HG02870 (cell line): ENCODE measurements around the gene ANKK1.
A peak's percentile ranks its signal among the peaks of the same experiment; 100 is the strongest.

Source experiments
- ATAC-seq: cut with Tn5 transposase; IDR thresholded peaks from one replicate; pipeline ENCODE4 v1.9.1; 2021; ENCODE audit warnings: mild to moderate bottlenecking, moderate library complexity; ENCODE audit not compliant: unreplicated experiment

ANKK1 gene

GRCh38 chr11:113387605-113388211 is at the start of gene ANKK1:
Gene ANKK1, plus strand, starts transcription at chr11:113387779. Its CDS starts 106 bp downstream, at chr11:113387885.
- ATAC-seq, result no peak

- no peak for ATAC-seq
These were observed 48.8 kb upstream of the ANKK1 start for GRCh38 chr11:113338730-113339129.

- ATAC-seq, result no peak
These were observed 47.5 kb upstream of the ANKK1 start for GRCh38 chr11:113339929-113340589.

- no peak for ATAC-seq
These were observed 46.0 kb upstream of the ANKK1 start for GRCh38 chr11:113341388-113342165.

- no peak for ATAC-seq
These were observed 41.6 kb upstream of the ANKK1 start for GRCh38 chr11:113345978-113346377.

GRCh38 chr11:113349528-113349927 is 38.1 kb upstream of the ANKK1 start:
- no peak for ATAC-seq

- ATAC-seq, result no peak
These were observed 37.1 kb upstream of the ANKK1 start for GRCh38 chr11:113350336-113351067.

GRCh38 chr11:113351068-113351450 is 36.5 kb upstream of the ANKK1 start:
- no peak for ATAC-seq

- ATAC-seq, result no peak
These were observed 36.1 kb upstream of the ANKK1 start for GRCh38 chr11:113351480-113351879.

GRCh38 chr11:113356203-113356602 is 31.4 kb upstream of the ANKK1 start:
- ATAC-seq, result no peak

GRCh38 chr11:113363406-113363805 is 24.2 kb upstream of the ANKK1 start:
- ATAC-seq, result no peak

- no peak for ATAC-seq
These were observed 23.5 kb upstream of the ANKK1 start for GRCh38 chr11:113363996-113364641.

- no peak for ATAC-seq
These were observed 21.7 kb upstream of the ANKK1 start for GRCh38 chr11:113365895-113366294.

GRCh38 chr11:113369411-113369810 is 18.2 kb upstream of the ANKK1 start:
- no peak for ATAC-seq

- ATAC-seq, result no peak
These were observed 16.9 kb upstream of the ANKK1 start for GRCh38 chr11:113370634-113371033.

- ATAC-seq, result no peak
These were observed 15.3 kb upstream of the ANKK1 start for GRCh38 chr11:113372309-113372708.

GRCh38 chr11:113373306-113373705 is 14.3 kb upstream of the ANKK1 start:
- ATAC-seq, result no peak

GRCh38 chr11:113373981-113374560 is 13.5 kb upstream of the ANKK1 start:
- ATAC-seq, result no peak

- no peak for ATAC-seq
These were observed 12.2 kb upstream of the ANKK1 start for GRCh38 chr11:113375402-113375801.

- ATAC-seq, result peak; percentile 73
These were observed 11.4 kb upstream of the ANKK1 start for GRCh38 chr11:113376156-113376555.
